KG1 (cell line): ENCODE results near the gene FTSJ1.

Source experiments
- DNase-seq: peaks from one replicate; lab custom pipeline; 2025; lab: John Stamatoyannopoulos, UW

Gene FTSJ1

DNA sequence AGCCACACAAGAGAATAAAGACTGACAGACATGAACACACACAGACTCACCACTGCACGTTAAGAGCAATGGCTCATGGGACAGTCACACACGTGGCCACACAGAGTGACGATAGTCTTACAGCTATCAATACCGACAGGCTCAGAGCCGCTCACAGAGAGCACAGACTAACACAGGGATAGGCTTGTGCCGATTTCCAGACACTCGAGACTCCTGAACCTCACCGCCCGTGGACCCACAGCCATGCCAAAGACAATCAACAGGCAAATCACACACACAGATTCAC lies 5.2 kb upstream of the FTSJ1 start:
- no peak for DNase-seq

- DNase-seq, result no peak
Observed at GRCh38 chrX:48471504-48471903, 4.5 kb upstream of the FTSJ1 start.

- no peak for DNase-seq
Observed at GRCh38 chrX:48472225-48472624, 3.8 kb upstream of the FTSJ1 start.

- no peak for DNase-seq
Observed at GRCh38 chrX:48472851-48473703, 2.9 kb upstream of the FTSJ1 start.

GRCh38 chrX:48473704-48473990 lies 2.4 kb upstream of the FTSJ1 start:
- no peak for DNase-seq

GRCh38 chrX:48474127-48474526 lies 1.9 kb upstream of the FTSJ1 start:
- no peak for DNase-seq

DNA sequence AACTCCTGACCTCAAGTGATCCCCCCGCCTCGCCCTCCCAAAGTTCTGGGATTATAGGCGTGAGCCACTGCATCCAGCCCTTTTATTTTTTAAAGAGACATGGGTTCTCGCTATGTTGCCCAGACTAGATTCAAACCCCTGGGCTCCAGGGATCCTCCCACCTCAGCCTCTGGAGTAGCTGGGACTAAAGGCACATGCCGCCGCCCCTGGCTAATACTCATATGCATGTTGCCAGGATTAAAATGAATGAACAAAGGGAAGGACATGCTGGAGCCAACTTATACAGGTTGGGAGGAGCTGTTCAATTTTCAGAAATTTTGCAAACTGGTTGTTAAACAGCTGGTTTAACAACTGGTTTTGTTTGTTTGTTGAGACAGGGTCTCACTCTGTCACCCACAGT lies 1.4 kb upstream of the FTSJ1 start:
- no peak for DNase-seq

DNA sequence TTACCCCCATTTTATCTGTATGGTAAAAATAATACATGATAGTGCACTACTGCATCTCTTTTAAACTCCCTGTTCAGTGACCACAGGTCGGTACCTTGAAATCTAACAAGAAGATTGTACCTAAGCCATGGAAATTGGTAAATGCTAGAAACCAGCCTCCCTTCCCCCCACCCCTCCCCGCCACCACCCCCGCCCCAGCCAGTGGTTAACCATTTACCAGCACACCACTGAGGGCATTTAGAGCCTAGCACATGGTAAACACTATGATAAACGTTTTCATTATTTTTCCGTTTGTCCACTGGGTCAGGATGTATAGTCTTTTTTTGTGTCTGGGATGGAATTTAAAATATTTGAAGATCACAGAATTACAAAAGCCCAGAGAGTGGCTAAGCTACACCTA lies 703 bp upstream of the FTSJ1 start:
- no peak for DNase-seq

DNA sequence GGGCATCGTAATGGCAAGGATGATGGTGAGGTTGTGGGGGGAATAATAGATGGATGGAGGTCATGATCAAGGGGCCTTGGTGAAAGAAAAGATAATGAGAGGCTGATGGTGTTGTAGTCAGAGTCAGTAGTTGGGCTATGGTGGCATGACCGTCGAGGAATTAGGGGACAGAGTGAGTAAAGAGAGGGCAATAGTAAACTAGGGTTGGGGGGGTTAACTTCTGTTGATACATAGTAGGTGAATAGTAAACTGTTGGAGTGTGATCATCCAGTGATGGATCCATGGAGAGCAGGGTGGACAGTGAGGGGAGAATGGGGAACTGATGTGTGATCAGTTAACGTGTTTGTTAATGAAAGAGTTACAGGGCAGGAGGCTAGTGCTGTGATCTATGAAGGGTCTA lies 920 bp downstream of the FTSJ1 start:
- DNase-seq, result no peak

- DNase-seq, result no peak
Observed at GRCh38 chrX:48477960-48478755, 2.2 kb downstream of the FTSJ1 start.

- DNase-seq, result no peak
Observed at GRCh38 chrX:48478806-48479205, 2.8 kb downstream of the FTSJ1 start.

- no peak for DNase-seq
Observed at GRCh38 chrX:48480142-48480541, 4.1 kb downstream of the FTSJ1 start.

- no peak for DNase-seq
Observed at GRCh38 chrX:48480583-48480982, 4.6 kb downstream of the FTSJ1 start.

DNA sequence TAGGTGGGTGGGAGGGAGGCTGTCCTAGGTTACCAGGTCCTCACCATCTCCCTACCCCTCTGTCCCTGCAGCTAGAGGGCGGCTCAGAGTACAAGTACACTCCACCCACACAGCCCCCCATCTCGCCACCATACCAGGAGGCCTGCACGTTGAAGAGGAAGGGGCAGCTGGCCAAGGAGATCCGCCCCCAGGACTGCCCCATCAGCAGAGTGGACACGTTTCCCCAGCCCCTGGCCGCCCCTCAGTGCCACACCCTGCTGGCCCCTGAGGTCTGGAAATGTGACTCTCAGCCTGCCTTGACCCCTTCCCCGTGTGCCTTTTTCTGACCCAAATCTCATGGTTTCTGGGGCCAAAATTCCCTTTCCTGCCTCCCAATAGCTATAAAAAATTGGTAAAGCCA lies 6.5 kb downstream of the FTSJ1 start:
- no peak for DNase-seq

- no peak for DNase-seq
Observed at GRCh38 chrX:48487362-48487798, 11.4 kb downstream of the FTSJ1 start.

DNA sequence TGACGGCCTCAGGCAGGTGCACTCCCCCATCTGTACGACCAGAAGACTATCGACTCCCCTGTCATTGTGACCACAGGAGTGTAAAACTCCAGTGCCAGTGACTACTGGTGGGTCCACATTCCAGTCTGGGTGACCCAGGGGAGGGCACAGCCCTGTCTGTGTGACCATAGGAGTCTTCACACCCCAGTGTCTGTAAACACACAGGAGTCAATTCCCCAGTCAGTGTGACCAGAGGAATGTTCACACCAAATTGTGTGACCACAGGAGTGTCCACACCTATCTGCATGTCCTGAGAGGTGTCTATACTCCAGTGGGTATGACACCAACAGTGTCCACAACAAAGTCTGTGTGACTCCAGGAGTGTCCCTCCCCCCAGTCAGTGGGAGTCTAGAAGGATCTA lies 12.0 kb downstream of the FTSJ1 start:
- DNase-seq, result no peak

DNA sequence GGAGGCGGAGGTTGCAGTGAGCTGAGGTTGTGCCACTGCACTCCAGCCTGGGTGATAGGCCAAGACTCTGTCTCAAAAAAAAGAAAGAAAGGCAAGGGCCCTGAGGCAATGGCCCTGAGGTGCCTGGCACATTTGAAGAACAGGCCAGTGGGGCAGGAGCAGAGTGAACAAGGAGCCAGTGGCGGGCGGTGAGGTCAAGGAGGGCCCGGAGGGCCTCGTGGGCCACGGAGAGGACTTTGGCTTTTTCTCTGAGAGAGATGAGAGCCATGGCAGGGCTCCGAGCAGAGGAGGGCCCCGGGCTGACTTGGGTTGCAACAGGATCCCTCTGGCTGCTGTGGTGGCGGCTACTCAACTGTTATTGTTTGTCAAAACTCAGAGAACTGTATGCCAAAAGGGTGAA lies 13.3 kb downstream of the FTSJ1 start:
- DNase-seq, result no peak

DNA sequence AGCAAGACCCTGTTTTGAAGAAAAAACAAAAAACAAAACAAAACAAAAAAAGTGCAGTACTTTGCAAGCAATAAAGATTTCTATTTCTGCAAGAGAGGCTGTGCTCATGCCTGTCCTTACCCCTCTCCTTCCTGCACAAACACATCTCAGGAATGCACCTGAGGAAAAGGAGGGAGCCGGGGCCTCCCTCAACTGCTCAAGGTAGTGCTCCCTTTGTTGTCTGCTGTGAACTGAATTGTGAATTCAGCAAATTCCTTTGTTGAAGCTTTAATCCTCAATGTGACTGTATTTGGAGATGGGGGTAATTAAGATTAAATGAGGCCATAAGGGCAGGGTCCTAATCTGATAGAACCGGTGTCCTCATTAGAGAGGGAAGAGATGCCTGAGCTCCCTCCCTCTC lies 13.9 kb downstream of the FTSJ1 start:
- DNase-seq, result no peak

DNA sequence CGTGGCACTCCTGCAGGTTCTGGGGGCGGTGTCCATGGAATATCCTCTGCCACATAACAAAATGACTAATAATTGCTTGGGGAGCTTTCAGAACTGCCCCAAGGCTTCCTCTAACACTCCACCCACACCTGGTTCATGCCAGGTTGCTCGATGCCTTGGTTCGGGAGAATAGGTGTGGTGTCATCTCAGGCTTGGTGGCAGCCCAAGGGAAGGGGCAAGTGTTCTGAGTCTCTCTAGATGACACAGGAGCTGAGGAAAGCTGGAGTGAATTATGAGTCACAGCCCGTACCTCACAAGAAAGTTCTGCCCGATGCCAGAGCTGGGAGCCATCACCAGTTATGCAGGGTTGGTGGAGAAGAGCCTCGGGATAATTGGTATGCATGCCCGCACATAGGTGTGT lies 14.7 kb downstream of the FTSJ1 start:
- no peak for DNase-seq

DNA sequence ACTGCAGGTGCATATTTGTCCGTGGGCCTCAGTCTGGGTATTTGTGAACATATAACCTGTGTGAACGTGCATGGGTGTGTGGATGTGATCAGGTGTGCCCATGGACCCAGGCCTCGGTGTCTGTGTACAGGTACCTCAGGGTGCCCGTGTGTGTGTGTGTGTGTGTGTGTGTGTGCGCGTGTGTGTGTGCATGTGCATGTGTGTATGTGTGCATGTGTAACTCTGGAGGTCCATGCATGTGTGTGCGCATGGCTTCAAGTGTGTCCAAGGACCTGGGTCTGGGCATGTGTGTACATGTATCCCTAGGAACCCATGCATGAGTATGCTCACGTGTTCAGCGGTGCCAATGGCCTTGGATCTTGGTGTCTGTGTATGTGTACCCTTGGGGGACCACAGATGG lies 15.8 kb downstream of the FTSJ1 start:
- no peak for DNase-seq

GRCh38 chrX:48492293-48492910 lies 16.4 kb downstream of the FTSJ1 start:
- DNase-seq, result no peak

DNA sequence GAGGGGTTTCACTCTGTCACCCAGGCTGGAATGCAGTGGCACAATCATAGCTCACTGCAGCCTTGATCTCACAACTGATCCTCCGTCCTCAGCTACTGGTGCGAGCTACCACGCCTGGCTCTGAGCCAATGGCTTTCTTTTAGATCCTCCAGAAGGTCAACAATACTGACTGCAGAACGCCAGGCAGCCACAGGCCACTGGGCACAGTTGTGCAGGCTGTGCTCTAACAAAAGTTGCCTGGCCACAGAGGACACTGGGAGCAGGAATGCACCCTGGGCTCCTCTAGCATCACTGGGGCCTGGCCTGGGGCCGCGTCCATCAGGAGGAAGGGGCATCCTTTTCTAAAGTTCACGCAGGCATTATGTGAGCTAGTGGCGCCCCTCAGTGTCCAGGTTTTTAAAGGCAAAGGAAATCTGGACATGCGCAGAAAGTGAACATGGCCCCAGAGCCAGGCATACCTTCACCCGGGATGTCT lies 17.9 kb downstream of the FTSJ1 start:
- DNase-seq, result no peak

DNA sequence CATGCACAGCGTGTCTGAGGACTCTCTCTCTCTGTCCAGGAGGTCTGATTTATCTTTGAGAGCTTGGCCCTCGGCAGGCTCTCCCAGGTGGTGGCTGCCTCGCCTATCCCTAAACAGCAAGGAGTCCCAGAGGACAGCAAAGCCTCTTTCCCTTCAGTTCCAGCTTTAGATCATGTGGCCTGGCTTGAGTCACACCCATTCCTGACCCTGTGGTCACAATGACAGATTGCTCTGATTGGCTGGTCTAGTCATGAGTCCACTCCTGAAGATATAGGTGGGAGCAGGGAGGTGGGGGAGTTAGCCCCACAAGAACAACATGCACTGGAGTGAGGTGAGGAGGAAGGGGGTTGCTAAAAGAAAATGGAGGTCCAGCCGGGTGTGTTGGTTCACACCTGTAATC lies 20.7 kb downstream of the FTSJ1 start:
- DNase-seq, result no peak
